Retinal pigment epithelial cell (primary cell): Measurements from ENCODE around the gene TTC1.

ENCODE experiments used
- DNase-seq: peaks from one replicate; pipeline ENCODE4 v3.0.0-alpha.2; 2010; ENCODE audit warnings: low read depth
- H3K4me3 ChIP-seq: 2 replicates; pipeline ENCODE4 v1.5.1; 2011; ENCODE audit warnings: mild to moderate bottlenecking, low read length, control low read depth, moderate library complexity
- TF ChIP-seq, protein P1 (sequence below): conservative IDR thresholded peaks from 2 replicates; pipeline ENCODE4 v1.5.1; 2011; ENCODE audit warnings: low read depth, low read length, control low read depth, inconsistent platforms

TTC1 gene

DNA sequence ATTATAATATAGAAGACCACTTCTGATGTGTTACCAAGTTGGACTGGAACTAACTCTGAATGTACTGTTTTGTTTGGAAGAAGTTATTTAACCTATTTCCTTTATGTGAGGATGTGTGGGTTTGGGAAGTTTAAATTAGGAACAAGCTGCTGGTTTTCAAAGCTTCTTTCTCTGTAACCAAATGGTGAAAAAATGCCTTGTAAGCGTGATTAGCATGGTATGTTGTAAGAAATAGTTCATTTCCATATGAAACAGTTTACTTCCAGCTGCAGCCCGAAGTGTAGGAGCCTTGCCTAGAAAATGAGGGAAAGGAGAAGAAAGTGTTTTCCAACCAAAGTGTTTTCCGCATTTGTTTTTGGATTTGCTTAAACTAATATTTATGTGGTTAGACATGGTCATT is 36.0 kb downstream of the TTC1 start:
- H3K4me3 ChIP-seq = no peak overlapping the region
- TF ChIP-seq, protein P1, sequence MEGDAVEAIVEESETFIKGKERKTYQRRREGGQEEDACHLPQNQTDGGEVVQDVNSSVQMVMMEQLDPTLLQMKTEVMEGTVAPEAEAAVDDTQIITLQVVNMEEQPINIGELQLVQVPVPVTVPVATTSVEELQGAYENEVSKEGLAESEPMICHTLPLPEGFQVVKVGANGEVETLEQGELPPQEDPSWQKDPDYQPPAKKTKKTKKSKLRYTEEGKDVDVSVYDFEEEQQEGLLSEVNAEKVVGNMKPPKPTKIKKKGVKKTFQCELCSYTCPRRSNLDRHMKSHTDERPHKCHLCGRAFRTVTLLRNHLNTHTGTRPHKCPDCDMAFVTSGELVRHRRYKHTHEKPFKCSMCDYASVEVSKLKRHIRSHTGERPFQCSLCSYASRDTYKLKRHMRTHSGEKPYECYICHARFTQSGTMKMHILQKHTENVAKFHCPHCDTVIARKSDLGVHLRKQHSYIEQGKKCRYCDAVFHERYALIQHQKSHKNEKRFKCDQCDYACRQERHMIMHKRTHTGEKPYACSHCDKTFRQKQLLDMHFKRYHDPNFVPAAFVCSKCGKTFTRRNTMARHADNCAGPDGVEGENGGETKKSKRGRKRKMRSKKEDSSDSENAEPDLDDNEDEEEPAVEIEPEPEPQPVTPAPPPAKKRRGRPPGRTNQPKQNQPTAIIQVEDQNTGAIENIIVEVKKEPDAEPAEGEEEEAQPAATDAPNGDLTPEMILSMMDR = no peak
- DNase-seq = no peak

DNA sequence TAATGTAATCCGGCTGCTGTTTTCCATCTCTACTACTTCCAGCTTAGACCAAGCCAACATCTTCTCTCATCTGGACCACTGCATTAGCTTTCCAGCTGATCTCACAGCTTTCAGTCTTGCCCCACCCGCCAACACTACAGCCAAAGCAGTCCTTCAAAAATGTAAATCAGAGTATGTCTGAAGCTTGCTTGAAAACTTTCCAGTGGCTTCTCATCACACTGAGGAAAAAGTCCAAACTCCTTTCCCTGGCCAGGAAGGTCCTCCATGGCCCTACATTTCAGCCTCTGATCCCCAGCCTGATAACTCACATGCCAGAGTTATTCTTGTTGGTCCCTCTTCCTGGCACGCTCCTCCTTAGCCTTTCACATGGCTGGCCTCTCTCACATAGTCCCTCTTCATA is 38.5 kb downstream of the TTC1 start:
- TF ChIP-seq, protein P1 = no peak
- H3K4me3 ChIP-seq = no peak overlapping the region
- DNase-seq = no peak

DNA sequence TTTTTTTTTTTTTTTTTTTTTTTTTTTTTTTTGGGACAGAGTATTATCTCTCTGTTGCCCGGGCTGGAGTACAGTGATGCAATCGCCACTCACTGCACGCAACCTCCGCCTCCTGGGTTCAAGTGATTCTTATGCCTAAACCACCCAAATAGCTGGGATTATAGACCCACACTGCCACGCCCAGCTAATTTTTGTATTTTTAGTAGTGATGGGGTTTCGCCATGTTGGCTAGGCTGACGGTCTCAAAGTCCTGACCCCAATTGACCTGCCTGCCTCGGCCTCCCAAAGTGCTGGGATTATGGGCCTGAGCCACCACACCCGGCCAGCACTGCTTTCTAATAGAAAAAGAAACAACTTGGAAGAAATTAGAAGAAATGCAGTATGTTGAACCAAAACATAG is 39.2 kb downstream of the TTC1 start:
- TF ChIP-seq, protein P1 = no peak
- H3K4me3 ChIP-seq = no peak overlapping the region
- no peak for DNase-seq

DNA sequence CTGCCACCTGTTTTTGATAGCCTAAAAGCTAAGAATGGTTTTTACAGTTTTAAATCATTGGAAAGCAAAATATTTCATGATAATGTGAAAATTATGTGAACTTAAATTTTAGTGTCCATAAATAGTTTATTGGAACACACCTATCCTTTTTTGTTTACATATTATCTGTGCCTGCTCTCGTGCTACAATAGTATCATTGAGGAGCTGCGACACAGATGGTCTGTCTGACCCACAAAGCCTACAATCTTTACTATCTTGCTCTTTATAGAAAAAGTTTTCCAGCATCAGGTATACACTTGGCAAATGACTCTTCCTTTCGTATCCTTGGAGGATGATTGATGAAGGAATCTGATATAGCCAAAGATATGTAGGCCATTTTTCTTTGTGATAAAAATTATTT is 40.2 kb downstream of the TTC1 start:
- DNase-seq = no peak
- H3K4me3 ChIP-seq = no peak overlapping the region
- TF ChIP-seq, protein P1 = no peak

DNA sequence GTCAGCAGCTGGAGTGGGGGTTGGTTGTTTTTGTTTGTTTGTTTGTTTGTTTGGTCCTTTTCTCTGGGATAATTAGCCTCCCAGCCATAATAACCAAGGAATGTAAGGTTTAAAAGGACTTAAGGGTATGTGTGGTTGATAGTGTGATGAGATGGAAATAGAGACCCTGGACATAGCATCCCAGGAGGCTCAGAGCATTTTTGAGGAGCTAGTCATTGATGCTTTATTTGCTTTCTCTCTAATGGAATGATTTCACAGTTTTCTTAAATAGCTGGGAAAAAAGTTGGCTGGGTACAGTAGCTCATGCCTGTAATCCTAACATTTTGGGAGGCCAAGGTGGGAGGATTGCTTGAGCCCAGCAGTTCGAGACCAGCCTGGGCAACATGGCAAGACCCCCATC is 45.1 kb downstream of the TTC1 start:
- no peak for DNase-seq
- TF ChIP-seq, protein P1 = no peak
- H3K4me3 ChIP-seq = no peak overlapping the region

DNA sequence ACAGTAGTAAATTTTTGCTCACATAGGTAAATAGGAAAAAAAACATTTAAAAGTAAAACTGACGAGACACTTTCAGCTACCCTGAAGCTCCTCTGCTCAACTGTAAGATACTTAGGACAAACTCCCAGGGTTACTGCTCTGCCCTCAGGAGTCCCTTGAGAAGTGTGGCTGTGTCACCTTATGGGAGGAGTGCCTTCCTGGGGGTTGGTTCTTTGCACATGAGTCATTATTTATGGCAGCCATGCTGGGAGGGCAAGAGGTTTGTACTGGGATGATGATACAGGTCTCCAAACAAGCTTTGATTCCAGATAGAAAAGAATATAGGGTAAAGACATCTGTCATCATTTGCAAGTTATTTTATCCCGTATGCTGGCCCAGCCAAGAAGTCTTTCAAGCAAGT is 45.9 kb downstream of the TTC1 start:
- TF ChIP-seq, protein P1 = no peak
- no peak overlapping the region for H3K4me3 ChIP-seq
- no peak for DNase-seq

DNA sequence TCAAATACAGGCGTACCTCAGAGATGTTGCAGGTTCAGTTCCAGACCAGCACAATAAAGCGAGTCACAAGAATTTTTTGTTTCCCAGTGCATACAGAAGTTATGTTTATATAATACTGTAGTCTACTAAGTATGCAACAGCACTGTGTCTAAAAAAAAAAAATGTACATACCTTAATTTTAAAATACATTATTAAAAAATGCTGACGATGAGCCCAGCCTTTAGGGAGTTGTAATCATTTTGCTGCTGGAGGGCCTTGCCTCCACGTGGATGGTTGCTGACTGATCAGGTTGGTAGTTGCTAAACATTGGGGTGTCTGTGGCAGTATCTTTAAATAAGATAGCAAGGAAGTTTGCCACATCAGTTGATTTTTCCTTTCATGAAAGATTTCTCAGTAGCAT is 48.3 kb downstream of the TTC1 start:
- TF ChIP-seq, protein P1 = no peak
- no peak overlapping the region for H3K4me3 ChIP-seq
- DNase-seq = no peak
